ENCODE data around the gene TNFRSF8. TPM values are rescaled to one million over a fixed set of nuclear protein-coding genes. Genes with fewer than 3 reads are reported as not detected.

Gene TNFRSF8
- total and polyA plus RNA-seq, 2 donors (not counting 1 experiment from before 2014, with no cell fraction given), result 0.05 TPM; not detected in 1

- Histone ChIP-seq H3K27ac (ENCODE audit: insufficient read depth, low read length) (no peak overlapping the region), H3K4me2 (ENCODE audit: extremely low read depth, insufficient read depth, low read length) (no peak overlapping the region), H3K9ac (ENCODE audit: insufficient read depth, low read length) (no peak overlapping the region), H3K36me3 (ENCODE audit: control insufficient read depth, insufficient read depth, low read length) (peaks cover 2% of the 10 kb centered on the region), H3K9me3 (ENCODE audit: control insufficient read depth, insufficient read depth, low read depth, low read length) (no peaks in the 10 kb centered on the region), H3K4me1 (ENCODE audit: control insufficient read depth, extremely low read depth, insufficient read depth, low read length) (peaks cover 14% of the 10 kb centered on the region), H3K4me3 (replicated peaks in 1 of 4; ENCODE audit: control extremely low read depth in 1 of 4, insufficient read depth in 1 of 4, low read depth in 3 of 4, low read length in 4 of 4) (no peak overlapping the region), H2AFZ (ENCODE audit: low read length) (no peak overlapping the region), H4K20me1 (ENCODE audit: control insufficient read depth, extremely low read depth, insufficient read depth, low read length) (no peaks in the 10 kb centered on the region), H3K27me3 (ENCODE audit: control insufficient read depth, insufficient read depth, low read length) (no peaks in the 10 kb centered on the region), H3K79me2 (ENCODE audit: control insufficient read depth, insufficient read depth, low read length) (peaks cover 67% of the 10 kb centered on the region)
- no peak for DNase-seq (ENCODE audit: low read depth in 2 of 2)
- TF ChIP-seq CTCF (conservative IDR thresholded peaks at IDR 0.05 in 1 of 2, IDR thresholded peaks at IDR 0.05 in 1 of 2; ENCODE audit: low read depth in 1 of 2, low read length in 2 of 2) (no peak), EZH2 (IDR thresholded peaks at IDR 0.05; ENCODE audit: low read length, missing control alignments) (no peak)
Measured at GRCh38 chr1:12170263-12170671, 107.2 kb downstream of the TNFRSF8 start.

- Histone ChIP-seq H4K20me1 (ENCODE audit: control insufficient read depth, extremely low read depth, insufficient read depth, low read length) (no peaks in the 10 kb centered on the region), H3K4me1 (ENCODE audit: control insufficient read depth, extremely low read depth, insufficient read depth, low read length) (peaks cover 18% of the 10 kb centered on the region), H3K4me2 (ENCODE audit: extremely low read depth, insufficient read depth, low read length) (no peak overlapping the region), H3K27me3 (ENCODE audit: control insufficient read depth, insufficient read depth, low read length) (no peaks in the 10 kb centered on the region), H3K36me3 (ENCODE audit: control insufficient read depth, insufficient read depth, low read length) (peaks cover 2% of the 10 kb centered on the region), H3K27ac (ENCODE audit: insufficient read depth, low read length) (no peak overlapping the region), H3K4me3 (replicated peaks in 1 of 4; ENCODE audit: control extremely low read depth in 1 of 4, insufficient read depth in 1 of 4, low read depth in 3 of 4, low read length in 4 of 4) (no peak overlapping the region), H3K9ac (ENCODE audit: insufficient read depth, low read length) (no peak overlapping the region), H2AFZ (ENCODE audit: low read length) (no peak overlapping the region), H3K9me3 (ENCODE audit: control insufficient read depth, insufficient read depth, low read depth, low read length) (no peaks in the 10 kb centered on the region), H3K79me2 (ENCODE audit: control insufficient read depth, insufficient read depth, low read length) (peaks cover 76% of the 10 kb centered on the region)
- DNase-seq (ENCODE audit: low read depth in 2 of 2), result no peak
- TF ChIP-seq EZH2 (IDR thresholded peaks at IDR 0.05; ENCODE audit: low read length, missing control alignments), result no peak
- TF ChIP-seq CTCF (conservative IDR thresholded peaks at IDR 0.05 in 1 of 2, IDR thresholded peaks at IDR 0.05 in 1 of 2; ENCODE audit: low read depth in 1 of 2, low read length in 2 of 2), result no peak
Measured at GRCh38 chr1:12171206-12172041, 108.3 kb downstream of the TNFRSF8 start.

DNA sequence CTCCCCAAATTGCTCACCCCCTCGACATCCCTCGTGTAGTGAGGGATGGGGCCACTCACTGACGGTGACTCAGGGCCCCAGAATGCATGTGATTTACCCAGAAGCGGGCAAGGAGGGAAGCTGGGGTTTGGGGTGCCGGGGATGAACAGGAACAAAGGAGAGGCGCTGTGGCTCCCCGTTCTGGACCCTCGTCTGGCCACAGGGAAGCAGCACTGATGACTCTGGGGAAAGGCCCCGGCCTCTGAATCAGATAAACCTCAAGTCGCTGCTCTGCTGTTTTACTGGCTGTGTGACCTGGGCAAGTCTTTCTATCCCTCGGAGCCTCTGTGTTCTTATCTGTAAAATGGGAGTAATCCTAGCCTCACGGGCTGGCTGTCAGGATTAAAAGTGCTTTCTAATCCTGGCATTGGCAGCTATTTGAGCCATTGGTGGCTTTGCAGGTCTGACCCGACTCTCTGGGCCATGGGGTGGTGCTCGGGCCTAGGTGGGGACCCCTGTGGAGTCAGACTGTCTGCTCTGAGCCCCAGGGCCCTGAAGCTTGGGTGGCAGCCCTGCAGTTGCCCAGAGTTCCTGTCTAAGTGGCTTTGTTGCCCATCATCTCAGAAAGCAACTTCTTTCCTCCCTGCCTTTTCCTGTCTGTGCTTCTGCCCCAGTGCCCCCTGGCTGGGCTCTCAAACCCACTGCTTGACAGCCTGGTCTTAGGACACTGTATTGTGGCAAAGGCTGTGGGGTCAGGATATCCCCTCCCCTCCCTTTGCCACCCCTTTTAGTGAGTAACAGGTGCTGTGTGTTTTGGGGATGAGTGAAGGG lies 109.1 kb downstream of the TNFRSF8 start:
- Histone ChIP-seq H3K9ac (ENCODE audit: insufficient read depth, low read length) (no peak overlapping the region), H3K9me3 (ENCODE audit: control insufficient read depth, insufficient read depth, low read depth, low read length) (no peaks in the 10 kb centered on the region), H3K4me3 (replicated peaks in 1 of 4; ENCODE audit: control extremely low read depth in 1 of 4, insufficient read depth in 1 of 4, low read depth in 3 of 4, low read length in 4 of 4) (no peak overlapping the region), H4K20me1 (ENCODE audit: control insufficient read depth, extremely low read depth, insufficient read depth, low read length) (no peaks in the 10 kb centered on the region), H3K27me3 (ENCODE audit: control insufficient read depth, insufficient read depth, low read length) (no peaks in the 10 kb centered on the region), H3K79me2 (ENCODE audit: control insufficient read depth, insufficient read depth, low read length) (peaks cover 76% of the 10 kb centered on the region), H3K27ac (ENCODE audit: insufficient read depth, low read length) (no peak overlapping the region), H3K4me2 (ENCODE audit: extremely low read depth, insufficient read depth, low read length) (no peak overlapping the region), H3K36me3 (ENCODE audit: control insufficient read depth, insufficient read depth, low read length) (peaks cover 2% of the 10 kb centered on the region), H3K4me1 (ENCODE audit: control insufficient read depth, extremely low read depth, insufficient read depth, low read length) (peaks cover 20% of the 10 kb centered on the region), H2AFZ (ENCODE audit: low read length) (no peak overlapping the region)
- TF ChIP-seq CTCF (conservative IDR thresholded peaks at IDR 0.05 in 1 of 2, IDR thresholded peaks at IDR 0.05 in 1 of 2; ENCODE audit: low read depth in 1 of 2, low read length in 2 of 2) (no peak), EZH2 (IDR thresholded peaks at IDR 0.05; ENCODE audit: low read length, missing control alignments) (no peak)
- DNase-seq (ENCODE audit: low read depth in 2 of 2), result no peak
